Testis (tissue), 2 donors: Measurements from ENCODE around the gene MMP11.

Source experiments
- POLR2A ChIP-seq: fragments of 450-650 bp; IDR thresholded peaks from one replicate; pipeline ENCODE4 v1.6.1; 2017; ENCODE audit warnings: antibody characterized with exemption, mild to moderate bottlenecking, moderate library complexity
- TF ChIP-seq, protein P1 (sequence below), 3 experiments: fragments of 450-650 bp in 2 of 3; fragments of 200-600 bp in 1 of 3; sonication (generic) in 1 of 3; IDR thresholded peaks; one replicate each; pipeline ENCODE4 v1.5.1; 2016 to 2019; ENCODE audit warnings: antibody characterized with exemption in 3 of 3, mild to moderate bottlenecking in 2 of 3, moderate library complexity in 1 of 3

DNA sequence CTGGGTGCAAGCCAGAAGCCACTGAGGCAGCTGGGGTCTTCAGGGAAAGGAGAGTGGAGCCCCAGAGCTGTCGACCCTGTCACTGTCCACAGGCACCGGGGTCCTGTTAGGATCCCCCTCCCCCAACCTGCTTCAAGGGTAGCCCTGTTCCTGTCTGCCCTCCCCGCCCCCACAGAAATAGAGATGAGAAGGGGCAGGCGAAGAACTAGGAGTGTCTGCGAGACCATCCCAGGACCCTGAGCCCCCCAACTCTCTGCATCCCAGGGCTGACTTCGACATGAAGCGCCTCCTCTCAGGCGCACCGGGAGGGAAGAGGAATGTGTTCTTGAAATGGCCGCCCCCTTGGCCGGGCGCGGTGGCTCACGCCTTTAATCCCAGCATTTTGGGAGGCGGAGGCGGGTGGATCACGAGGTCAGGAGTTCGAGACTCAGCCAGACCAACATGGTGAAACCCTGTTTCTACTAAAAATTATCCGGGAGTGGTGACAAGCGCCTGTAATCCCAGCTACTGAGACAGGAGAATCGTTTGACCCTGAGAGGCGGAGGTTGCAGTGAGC, 21.1 kb upstream of the MMP11 start:
- no peak for TF ChIP-seq POLR2A
- TF ChIP-seq, protein P1, sequence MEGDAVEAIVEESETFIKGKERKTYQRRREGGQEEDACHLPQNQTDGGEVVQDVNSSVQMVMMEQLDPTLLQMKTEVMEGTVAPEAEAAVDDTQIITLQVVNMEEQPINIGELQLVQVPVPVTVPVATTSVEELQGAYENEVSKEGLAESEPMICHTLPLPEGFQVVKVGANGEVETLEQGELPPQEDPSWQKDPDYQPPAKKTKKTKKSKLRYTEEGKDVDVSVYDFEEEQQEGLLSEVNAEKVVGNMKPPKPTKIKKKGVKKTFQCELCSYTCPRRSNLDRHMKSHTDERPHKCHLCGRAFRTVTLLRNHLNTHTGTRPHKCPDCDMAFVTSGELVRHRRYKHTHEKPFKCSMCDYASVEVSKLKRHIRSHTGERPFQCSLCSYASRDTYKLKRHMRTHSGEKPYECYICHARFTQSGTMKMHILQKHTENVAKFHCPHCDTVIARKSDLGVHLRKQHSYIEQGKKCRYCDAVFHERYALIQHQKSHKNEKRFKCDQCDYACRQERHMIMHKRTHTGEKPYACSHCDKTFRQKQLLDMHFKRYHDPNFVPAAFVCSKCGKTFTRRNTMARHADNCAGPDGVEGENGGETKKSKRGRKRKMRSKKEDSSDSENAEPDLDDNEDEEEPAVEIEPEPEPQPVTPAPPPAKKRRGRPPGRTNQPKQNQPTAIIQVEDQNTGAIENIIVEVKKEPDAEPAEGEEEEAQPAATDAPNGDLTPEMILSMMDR (IDR thresholded peaks at IDR 0.05), result no peak
